Neural cell (in vitro differentiated cells): ENCODE data around the gene SLC6A6. TPM values are rescaled to one million over a fixed set of nuclear protein-coding genes. Genes with fewer than 3 reads are reported as not detected.

Experiments used
- H2AFZ ChIP-seq: fragments of 200-600, 300-800 bp; sonication (generic), shearing (Covaris generic); 2 replicates; pipeline ENCODE4 v1.6.0; 2014; ENCODE audit warnings: low read depth, mild to moderate bottlenecking, antibody characterized with exemption, low read length, moderate library complexity
- H3F3A ChIP-seq: fragments of 200-600 bp; shearing (Covaris generic); 2 replicates; pipeline ENCODE4 v1.6.1; 2016; ENCODE audit warnings: mild to moderate bottlenecking, moderate library complexity, mixed read lengths, antibody characterized with exemption, low read length; ENCODE audit not compliant: insufficient read depth, poor library complexity, severe bottlenecking
- H3K27ac ChIP-seq: fragments of 200-600, 300-800 bp; sonication (generic), shearing (Covaris generic); 2 replicates; pipeline ENCODE4 v1.5.1; 2014; ENCODE audit warnings: mild to moderate bottlenecking, low read length, moderate library complexity
- H3K27me3 ChIP-seq: fragments of 300-800, 200-600 bp; sonication (generic), shearing (Covaris generic); 2 replicates; pipeline ENCODE4 v1.6.0; 2014; ENCODE audit warnings: mild to moderate bottlenecking, low read depth, low read length, moderate library complexity; ENCODE audit not compliant: insufficient read depth
- H3K36me3 ChIP-seq: fragments of 300-800, 200-600 bp; sonication (generic), shearing (Covaris generic); 2 replicates; pipeline ENCODE4 v1.5.1; 2014; ENCODE audit warnings: mild to moderate bottlenecking, antibody characterized with exemption, low read length, moderate library complexity; ENCODE audit not compliant: insufficient read depth
- H3K4me2 ChIP-seq: fragments of 300-800, 200-600 bp; sonication (generic), shearing (Covaris generic); 2 replicates; pipeline ENCODE4 v1.6.0; 2014; ENCODE audit warnings: mild to moderate bottlenecking, low read length
- H3K4me3 ChIP-seq: fragments of 300-800, 200-600 bp; sonication (generic), shearing (Covaris generic); 2 replicates; pipeline ENCODE4 v1.5.1; 2014; ENCODE audit warnings: mild to moderate bottlenecking, low read length, moderate library complexity
- H3K79me2 ChIP-seq: fragments of 200-600 bp; shearing (Covaris generic); replicated peaks from 2 replicates; pipeline ENCODE4 v1.6.0; 2014; ENCODE audit warnings: mild to moderate bottlenecking, low read length, moderate library complexity; ENCODE audit not compliant: insufficient read depth
- H3K9ac ChIP-seq: fragments of 300-800, 200-600 bp; sonication (generic), shearing (Covaris generic); 2 replicates; pipeline ENCODE4 v1.6.1; 2016; ENCODE audit warnings: mild to moderate bottlenecking, low read length, mixed read lengths
- H3K9me2 ChIP-seq: fragments of 200-600 bp; shearing (Covaris generic); 2 replicates; pipeline ENCODE4 v1.6.1; 2016; ENCODE audit warnings: mild to moderate bottlenecking, low read length, mixed read lengths; ENCODE audit not compliant: insufficient read depth
- H3K9me3 ChIP-seq: fragments of 200-600, 300-800 bp; sonication (generic), shearing (Covaris generic); 2 replicates; pipeline ENCODE4 v1.6.1; 2016; ENCODE audit warnings: mild to moderate bottlenecking, mixed run types, low read length, moderate library complexity, mixed read lengths
- H4K20me1 ChIP-seq: fragments of 200-600 bp; shearing (Covaris generic); 2 replicates; pipeline ENCODE4 v1.6.1; 2016; ENCODE audit warnings: mild to moderate bottlenecking, mixed run types; ENCODE audit not compliant: insufficient read depth
- EP300 ChIP-seq: fragments of 450-650 bp; conservative IDR thresholded peaks from 2 replicates; pipeline ENCODE4 v1.6.1; 2014; ENCODE audit warnings: antibody characterized with exemption, mild to moderate bottlenecking, moderate library complexity; ENCODE audit not compliant: poor library complexity, severe bottlenecking
- EZH2 ChIP-seq: fragments of 200-600, 300-800 bp; shearing (Covaris generic), sonication (generic); IDR thresholded peaks from 2 replicates; pipeline ENCODE4 v1.6.1; 2014; ENCODE audit warnings: antibody characterized with exemption, low read length, borderline replicate concordance, mild to moderate bottlenecking; ENCODE audit not compliant: insufficient read depth, poor library complexity, severe bottlenecking
- MXI1 ChIP-seq: fragments of 450-650 bp; conservative IDR thresholded peaks from 2 replicates; pipeline ENCODE4 v1.6.1; 2014; ENCODE audit warnings: antibody characterized with exemption, mild to moderate bottlenecking; ENCODE audit not compliant: poor library complexity, severe bottlenecking
- POLR2AphosphoS5 ChIP-seq: IDR thresholded peaks from 2 replicates; pipeline ENCODE4 v1.6.1; 2012
- RAD21 ChIP-seq: fragments of 450-650 bp; conservative IDR thresholded peaks from 2 replicates; pipeline ENCODE4 v1.6.1; 2014; ENCODE audit warnings: antibody characterized with exemption, mild to moderate bottlenecking, moderate library complexity
- SMC3 ChIP-seq: fragments of 450-650 bp; conservative IDR thresholded peaks from 2 replicates; pipeline ENCODE4 v1.6.1; 2014; ENCODE audit warnings: antibody characterized with exemption, mild to moderate bottlenecking, moderate library complexity; ENCODE audit not compliant: poor library complexity
- TAF1 ChIP-seq: IDR thresholded peaks from 2 replicates; pipeline ENCODE4 v1.6.1; 2012; ENCODE audit warnings: low read depth
- polyA plus RNA-seq: library from polyadenylated mRNA; depleted of rRNA; stranded (reverse); fragments of >200 nt; gene quantifications from 2 replicates; pipeline ENCODE4 v1.2.3, GENCODE V29; 2014
- TF ChIP-seq, protein P1 (sequence below): IDR thresholded peaks from 2 replicates; pipeline ENCODE4 v1.6.1; 2012; ENCODE audit warnings: borderline replicate concordance
- TF ChIP-seq, protein P2 (sequence below): fragments of 450-650 bp; IDR thresholded peaks from 2 replicates; pipeline ENCODE4 v1.5.1; 2014; ENCODE audit warnings: antibody characterized with exemption, mild to moderate bottlenecking, moderate library complexity; ENCODE audit not compliant: poor library complexity, severe bottlenecking

The SLC6A6 gene
- polyA plus RNA-seq, 1 donor from 2014 or later = 15.9 TPM

DNA sequence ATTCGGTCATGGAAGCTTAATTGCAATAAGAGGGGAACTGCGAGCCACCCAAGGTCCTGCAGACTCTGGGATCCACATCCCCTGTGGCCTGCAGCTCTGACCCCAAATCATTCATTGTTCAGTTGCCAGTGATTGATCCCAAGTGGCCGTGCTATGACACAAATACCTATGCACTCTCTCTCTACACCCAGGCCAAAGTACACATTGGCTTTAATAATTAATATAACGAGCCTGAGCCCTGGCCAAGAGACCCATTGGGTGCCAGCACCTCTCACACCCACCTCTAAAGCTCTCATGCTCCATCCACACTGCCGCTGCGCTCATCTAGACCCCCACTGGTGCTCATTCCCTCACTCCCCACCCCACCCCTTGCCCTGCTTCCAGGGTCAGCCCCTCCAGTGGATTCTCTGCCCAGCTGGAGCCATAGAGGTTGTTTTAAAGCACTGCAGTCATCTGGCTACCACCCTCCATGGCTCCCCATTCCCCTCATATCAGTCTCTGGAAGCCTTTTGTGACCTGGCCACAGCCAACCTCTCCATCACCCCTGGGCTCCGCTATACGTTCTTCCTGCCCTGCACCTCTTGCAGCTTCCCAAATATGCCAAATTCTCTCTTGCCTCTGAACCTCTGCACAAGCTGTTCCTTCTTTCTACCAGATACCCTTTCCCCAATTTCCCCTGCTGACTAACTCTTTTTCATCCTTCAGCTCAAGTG, 37.7 kb upstream of the SLC6A6 start:
- Histone ChIP-seq H3K4me2 (no peak overlapping the region), H3K36me3 (no peaks in the 10 kb centered on the region), H3K79me2 (no peaks in the 10 kb centered on the region), H2AFZ (no peak overlapping the region), H3K9ac (no peak overlapping the region), H3K27me3 (no peaks in the 10 kb centered on the region), H3K9me3 (no peaks in the 10 kb centered on the region), H3K27ac (no peak overlapping the region), H3K4me3 (no peak overlapping the region), H3K9me2 (no peaks in the 10 kb centered on the region), H4K20me1 (no peaks in the 10 kb centered on the region), H3F3A (no peaks in the 10 kb centered on the region)
- TF ChIP-seq EP300 (no peak), RAD21 (no peak), SMC3 (no peak), TAF1 (no peak), POLR2AphosphoS5 (no peak), EZH2 (no peak), MXI1 (no peak)
- TF ChIP-seq, protein P1, sequence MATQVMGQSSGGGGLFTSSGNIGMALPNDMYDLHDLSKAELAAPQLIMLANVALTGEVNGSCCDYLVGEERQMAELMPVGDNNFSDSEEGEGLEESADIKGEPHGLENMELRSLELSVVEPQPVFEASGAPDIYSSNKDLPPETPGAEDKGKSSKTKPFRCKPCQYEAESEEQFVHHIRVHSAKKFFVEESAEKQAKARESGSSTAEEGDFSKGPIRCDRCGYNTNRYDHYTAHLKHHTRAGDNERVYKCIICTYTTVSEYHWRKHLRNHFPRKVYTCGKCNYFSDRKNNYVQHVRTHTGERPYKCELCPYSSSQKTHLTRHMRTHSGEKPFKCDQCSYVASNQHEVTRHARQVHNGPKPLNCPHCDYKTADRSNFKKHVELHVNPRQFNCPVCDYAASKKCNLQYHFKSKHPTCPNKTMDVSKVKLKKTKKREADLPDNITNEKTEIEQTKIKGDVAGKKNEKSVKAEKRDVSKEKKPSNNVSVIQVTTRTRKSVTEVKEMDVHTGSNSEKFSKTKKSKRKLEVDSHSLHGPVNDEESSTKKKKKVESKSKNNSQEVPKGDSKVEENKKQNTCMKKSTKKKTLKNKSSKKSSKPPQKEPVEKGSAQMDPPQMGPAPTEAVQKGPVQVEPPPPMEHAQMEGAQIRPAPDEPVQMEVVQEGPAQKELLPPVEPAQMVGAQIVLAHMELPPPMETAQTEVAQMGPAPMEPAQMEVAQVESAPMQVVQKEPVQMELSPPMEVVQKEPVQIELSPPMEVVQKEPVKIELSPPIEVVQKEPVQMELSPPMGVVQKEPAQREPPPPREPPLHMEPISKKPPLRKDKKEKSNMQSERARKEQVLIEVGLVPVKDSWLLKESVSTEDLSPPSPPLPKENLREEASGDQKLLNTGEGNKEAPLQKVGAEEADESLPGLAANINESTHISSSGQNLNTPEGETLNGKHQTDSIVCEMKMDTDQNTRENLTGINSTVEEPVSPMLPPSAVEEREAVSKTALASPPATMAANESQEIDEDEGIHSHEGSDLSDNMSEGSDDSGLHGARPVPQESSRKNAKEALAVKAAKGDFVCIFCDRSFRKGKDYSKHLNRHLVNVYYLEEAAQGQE = no peak
- TF ChIP-seq, protein P2, sequence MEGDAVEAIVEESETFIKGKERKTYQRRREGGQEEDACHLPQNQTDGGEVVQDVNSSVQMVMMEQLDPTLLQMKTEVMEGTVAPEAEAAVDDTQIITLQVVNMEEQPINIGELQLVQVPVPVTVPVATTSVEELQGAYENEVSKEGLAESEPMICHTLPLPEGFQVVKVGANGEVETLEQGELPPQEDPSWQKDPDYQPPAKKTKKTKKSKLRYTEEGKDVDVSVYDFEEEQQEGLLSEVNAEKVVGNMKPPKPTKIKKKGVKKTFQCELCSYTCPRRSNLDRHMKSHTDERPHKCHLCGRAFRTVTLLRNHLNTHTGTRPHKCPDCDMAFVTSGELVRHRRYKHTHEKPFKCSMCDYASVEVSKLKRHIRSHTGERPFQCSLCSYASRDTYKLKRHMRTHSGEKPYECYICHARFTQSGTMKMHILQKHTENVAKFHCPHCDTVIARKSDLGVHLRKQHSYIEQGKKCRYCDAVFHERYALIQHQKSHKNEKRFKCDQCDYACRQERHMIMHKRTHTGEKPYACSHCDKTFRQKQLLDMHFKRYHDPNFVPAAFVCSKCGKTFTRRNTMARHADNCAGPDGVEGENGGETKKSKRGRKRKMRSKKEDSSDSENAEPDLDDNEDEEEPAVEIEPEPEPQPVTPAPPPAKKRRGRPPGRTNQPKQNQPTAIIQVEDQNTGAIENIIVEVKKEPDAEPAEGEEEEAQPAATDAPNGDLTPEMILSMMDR = no peak

DNA sequence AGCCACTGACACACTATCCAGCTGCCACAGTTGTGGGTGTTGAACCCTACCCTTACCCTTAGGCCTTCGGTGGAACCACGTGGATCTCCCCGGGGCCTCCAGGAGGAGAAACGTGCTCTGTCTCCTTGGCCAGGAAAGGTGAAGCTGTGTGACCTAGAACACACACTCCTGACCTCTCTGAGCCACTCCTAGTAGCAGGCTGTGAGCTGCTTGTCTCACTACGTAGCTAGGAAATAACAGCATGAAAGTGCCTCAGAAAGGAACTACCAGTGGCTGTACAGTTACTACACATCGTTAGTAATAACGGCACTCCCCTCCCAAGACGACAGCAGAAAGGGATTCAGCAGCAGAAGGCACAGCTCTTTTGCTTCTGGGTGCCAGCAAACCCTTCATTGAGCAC, 36.2 kb upstream of the SLC6A6 start:
- Histone ChIP-seq H2AFZ (no peak overlapping the region), H3K9ac (no peak overlapping the region), H3K9me2 (no peaks in the 10 kb centered on the region), H3K36me3 (no peaks in the 10 kb centered on the region), H3K9me3 (no peaks in the 10 kb centered on the region), H4K20me1 (no peaks in the 10 kb centered on the region), H3K27me3 (no peaks in the 10 kb centered on the region), H3F3A (no peaks in the 10 kb centered on the region), H3K79me2 (no peaks in the 10 kb centered on the region), H3K4me2 (no peak overlapping the region), H3K27ac (no peak overlapping the region), H3K4me3 (no peak overlapping the region)
- TF ChIP-seq POLR2AphosphoS5 = no peak
- TF ChIP-seq, protein P1 = no peak
- TF ChIP-seq RAD21 = no peak
- TF ChIP-seq EP300 = no peak
- TF ChIP-seq, protein P2 = no peak
- no peak for TF ChIP-seq TAF1
- TF ChIP-seq SMC3 = no peak
- TF ChIP-seq EZH2 = no peak
- no peak for TF ChIP-seq MXI1
